H1 (cell line): Measurements from ENCODE around the gene CHST1. TPM values are rescaled to one million over a fixed set of nuclear protein-coding genes. Genes with fewer than 3 reads are reported as not detected.

Source experiments
- CTCF ChIA-PET: fragments of 300-600 bp; sonication (Branson Sonifier 250); formaldehyde crosslinking; loops from one replicate; lab custom pipeline; 2021; ENCODE audit not compliant: partially characterized antibody; lab: Charles Lee
- POLR2A ChIA-PET: fragments of 300-600 bp; sonication (Branson Sonifier 250); formaldehyde crosslinking; loops from one replicate; lab custom pipeline; 2021; ENCODE audit warnings: inconsistent platforms; ENCODE audit not compliant: partially characterized antibody; lab: Charles Lee
- DNase-seq, 2 experiments: peaks; one replicate each; pipeline versions ENCODE4 v3.0.0 to v3.0.0-alpha.2; 2010 to 2022; ENCODE audit warnings: low spot score in 2 of 2, low read depth in 1 of 2, mixed read lengths in 1 of 2
- FAIRE-seq: peaks from 2 replicates; lab custom pipeline; 2011; peaks lifted over from hg19 to GRCh38; lab: Jason Lieb, UNC
- H2AFZ ChIP-seq: 2 replicates; pipeline ENCODE4 v1.8.1; 2012; ENCODE audit warnings: low read length, inconsistent platforms
- H2AK5ac ChIP-seq: 2 replicates; pipeline ENCODE4 v1.6.1; 2013; ENCODE audit warnings: low read depth, low read length
- H2BK120ac ChIP-seq: replicated peaks from 2 replicates; pipeline ENCODE3; 2013; ENCODE audit warnings: low read depth, low read length, inconsistent platforms
- H2BK12ac ChIP-seq: 2 replicates; pipeline ENCODE4 v1.6.1; 2013; ENCODE audit warnings: low read depth, low read length
- H2BK15ac ChIP-seq: 2 replicates; pipeline ENCODE4 v1.6.1; 2013; ENCODE audit warnings: low read length
- H2BK20ac ChIP-seq: 2 replicates; pipeline ENCODE4 v1.6.1; 2013; ENCODE audit warnings: low read length
- H2BK5ac ChIP-seq: 2 replicates; pipeline ENCODE4 v1.6.1; 2013; ENCODE audit warnings: low read depth, low read length
- H3K14ac ChIP-seq: 2 replicates; pipeline ENCODE4 v1.6.1; 2013; ENCODE audit warnings: inconsistent platforms; ENCODE audit not compliant: insufficient read length
- H3K18ac ChIP-seq: 2 replicates; pipeline ENCODE4 v1.6.1; 2013; ENCODE audit warnings: low read length; ENCODE audit errors: extremely low read depth
- H3K23ac ChIP-seq: 2 replicates; pipeline ENCODE4 v1.6.1; 2013; ENCODE audit warnings: inconsistent platforms; ENCODE audit not compliant: insufficient read length
- H3K23me2 ChIP-seq: 2 replicates; pipeline ENCODE4 v1.6.1; 2013; ENCODE audit warnings: low read depth, low read length
- H3K27ac ChIP-seq: 2 replicates; pipeline ENCODE4 v1.6.1; 2011; ENCODE audit warnings: low read depth, low read length, inconsistent platforms
- H3K27me3 ChIP-seq, 4 experiments: replicated peaks in 1 of 4; 1 replicate in 1 of 4; 2 replicates in 3 of 4; pipeline versions ENCODE4 v1.6.1 to v1.8.1; 2011 to 2013; ENCODE audit warnings: low read length in 3 of 4, mild to moderate bottlenecking in 3 of 4, inconsistent platforms in 2 of 4, mixed read lengths in 2 of 4, moderate library complexity in 1 of 4; ENCODE audit not compliant: control insufficient read depth in 3 of 4, insufficient read depth in 3 of 4; ENCODE audit errors: extremely low read depth in 1 of 4
- H3K36me3 ChIP-seq, 4 experiments: 2 replicates each; pipeline versions ENCODE4 v1.6.1 to v1.8.1; 2011 to 2013; ENCODE audit warnings: mild to moderate bottlenecking in 4 of 4, low read length in 3 of 4, moderate library complexity in 2 of 4, control low read depth in 1 of 4, inconsistent platforms in 1 of 4; ENCODE audit not compliant: insufficient read depth in 4 of 4, control insufficient read depth in 2 of 4
- H3K4ac ChIP-seq: replicated peaks from 2 replicates; pipeline ENCODE3; 2013; ENCODE audit warnings: low read length, low read depth, mixed read lengths, inconsistent platforms; ENCODE audit not compliant: insufficient read length
- H3K4me1 ChIP-seq, 4 experiments: replicated peaks in 1 of 4; 1 replicate in 1 of 4; 2 replicates in 3 of 4; pipeline versions ENCODE4 v1.6.1 to v1.8.1; 2011 to 2013; ENCODE audit warnings: low read length in 3 of 4, inconsistent platforms in 2 of 4, mixed read lengths in 1 of 4; ENCODE audit not compliant: insufficient read depth in 4 of 4, control insufficient read depth in 3 of 4
- H3K4me2 ChIP-seq, 2 experiments: 2 replicates each; pipeline versions ENCODE4 v1.6.1 to v1.8.1; 2011 to 2013; ENCODE audit warnings: low read depth in 2 of 2, low read length in 2 of 2, control low read depth in 1 of 2, inconsistent platforms in 1 of 2, mild to moderate bottlenecking in 1 of 2; ENCODE audit not compliant: insufficient read depth in 1 of 2
- H3K4me3 ChIP-seq, 4 experiments: fragments of 200-600, 300-600 bp in 1 of 4; sonication (generic), shearing (Covaris generic), sonication (Bioruptor Twin) in 1 of 4; 2 replicates each; pipeline versions ENCODE4 v1.5.1 to v1.8.1; 2011 to 2016; ENCODE audit warnings: low read length in 4 of 4, low read depth in 3 of 4, control low read depth in 2 of 4, inconsistent platforms in 2 of 4, mild to moderate bottlenecking in 2 of 4, mixed read lengths in 1 of 4, moderate library complexity in 1 of 4; ENCODE audit not compliant: insufficient read depth in 2 of 4; ENCODE audit errors: extremely low read depth in 1 of 4
- H3K56ac ChIP-seq: replicated peaks from 2 replicates; pipeline ENCODE3; 2013; ENCODE audit warnings: low read depth, mild to moderate bottlenecking, mixed read lengths, low read length, inconsistent platforms; ENCODE audit not compliant: insufficient read length
- H3K79me1 ChIP-seq: 2 replicates; pipeline ENCODE4 v1.6.1; 2013; ENCODE audit warnings: low read depth, low read length, control low read depth
- H3K79me2 ChIP-seq, 2 experiments: 2 replicates each; pipeline versions ENCODE4 v1.6.1 to v1.8.1; 2012 to 2013; ENCODE audit warnings: low read length in 2 of 2, mild to moderate bottlenecking in 2 of 2, inconsistent platforms in 1 of 2; ENCODE audit not compliant: insufficient read depth in 2 of 2, control insufficient read depth in 1 of 2
- H3K9ac ChIP-seq, 4 experiments: replicated peaks in 1 of 4; 1 replicate in 1 of 4; 2 replicates in 3 of 4; pipeline versions ENCODE4 v1.6.1 to v1.8.1; 2011 to 2013; ENCODE audit warnings: low read depth in 3 of 4, low read length in 3 of 4, control low read depth in 2 of 4, mild to moderate bottlenecking in 2 of 4, moderate library complexity in 2 of 4, inconsistent platforms in 1 of 4; ENCODE audit errors: extremely low read depth in 1 of 4
- H3K9me3 ChIP-seq, 2 experiments: 2 replicates each; pipeline versions ENCODE4 v1.6.1 to v1.8.1; 2012 to 2013; ENCODE audit warnings: mild to moderate bottlenecking in 2 of 2, moderate library complexity in 2 of 2, control low read depth in 1 of 2, inconsistent platforms in 1 of 2, low read depth in 1 of 2, low read length in 1 of 2, mixed read lengths in 1 of 2; ENCODE audit not compliant: insufficient read depth in 2 of 2
- H4K20me1 ChIP-seq, 2 experiments: replicated peaks in 1 of 2; 2 replicates each; pipeline versions ENCODE3 to v1.8.1; 2011 to 2013; ENCODE audit warnings: inconsistent platforms in 2 of 2, low read length in 2 of 2, mild to moderate bottlenecking in 1 of 2; ENCODE audit not compliant: insufficient read depth in 2 of 2, control insufficient read depth in 1 of 2
- H4K5ac ChIP-seq: 2 replicates; pipeline ENCODE4 v1.6.1; 2013; ENCODE audit warnings: low read length, low read depth, mixed read lengths, inconsistent platforms; ENCODE audit not compliant: insufficient read length
- H4K8ac ChIP-seq: 2 replicates; pipeline ENCODE4 v1.8.0; 2013; ENCODE audit warnings: mild to moderate bottlenecking, moderate library complexity, low read length, inconsistent platforms; ENCODE audit not compliant: insufficient read depth; ENCODE audit errors: extremely low read depth
- H4K91ac ChIP-seq: replicated peaks from 2 replicates; pipeline ENCODE3; 2013; ENCODE audit warnings: low read length, mixed read lengths, inconsistent platforms; ENCODE audit not compliant: insufficient read length
- CTCF ChIP-seq, 3 experiments: IDR thresholded peaks; 1 replicate in 2 of 3; 2 replicates in 1 of 3; pipeline versions ENCODE4 v1.5.1 to v1.6.1; 2011; ENCODE audit warnings: low read length in 3 of 3, mild to moderate bottlenecking in 3 of 3, inconsistent platforms in 2 of 3, low read depth in 1 of 3, moderate library complexity in 1 of 3; ENCODE audit not compliant: insufficient read depth in 1 of 3; ENCODE audit errors: control extremely low read depth in 1 of 3
- EZH2 ChIP-seq: fragments of 200-600 bp; sonication (generic); IDR thresholded peaks from 2 replicates; pipeline ENCODE4 v1.7.1; 2012; ENCODE audit warnings: low read depth, mild to moderate bottlenecking, moderate library complexity, low read length, inconsistent platforms; ENCODE audit not compliant: severe bottlenecking
- GTF2F1 ChIP-seq: IDR thresholded peaks from 2 replicates; pipeline ENCODE4 v1.6.1; 2012; ENCODE audit warnings: low read depth, low read length, improper control_type of control experiment, borderline replicate concordance
- NRF1 ChIP-seq: IDR thresholded peaks from 2 replicates; pipeline ENCODE4 v1.6.1; 2011; ENCODE audit warnings: mild to moderate bottlenecking, low read depth, low read length, improper control_type of control experiment
- RAD21 ChIP-seq, 2 experiments: IDR thresholded peaks in 1 of 2; conservative IDR thresholded peaks in 1 of 2; 2 replicates each; pipeline ENCODE4 v1.6.1; 2011; ENCODE audit warnings: low read depth in 2 of 2, low read length in 2 of 2, improper control_type of control experiment in 1 of 2, inconsistent platforms in 1 of 2, mild to moderate bottlenecking in 1 of 2, moderate library complexity in 1 of 2
- SIRT6 ChIP-seq: IDR thresholded peaks from one replicate; pipeline ENCODE4 v1.7.1; 2012; ENCODE audit warnings: low read length, inconsistent platforms
- SUZ12 ChIP-seq: fragments of 200-600 bp; sonication (generic); IDR thresholded peaks from 2 replicates; pipeline ENCODE4 v1.6.1; 2012; ENCODE audit warnings: mild to moderate bottlenecking, inconsistent platforms, low read length, moderate library complexity, mixed read lengths
- TCF12 ChIP-seq: IDR thresholded peaks from 2 replicates; pipeline ENCODE4 v1.6.1; 2011; ENCODE audit warnings: low read depth, mild to moderate bottlenecking, low read length
- WGBS, 2 experiments: shearing (Covaris generic) in 1 of 2; methylation state at CpG; one replicate each; pipeline versions ENCODE4 v1.1.6 to v1.1.7; 2013 to 2015; ENCODE audit warnings: low lambda C conversion rate in 2 of 2, mixed read lengths in 2 of 2, inconsistent platforms in 1 of 2, low coverage in 1 of 2, missing lambda C conversion rate in 1 of 2; ENCODE audit not compliant: insufficient replicate concordance in 2 of 2, insufficient coverage in 1 of 2, insufficient read length in 1 of 2; ENCODE audit errors: extremely low coverage in 1 of 2, missing lambda C conversion rate in 1 of 2; 5-methylcytosine and 5-hydroxymethylcytosine counted together
- polyA plus RNA-seq, 7 experiments: library from polyadenylated mRNA; depleted of rRNA in 3 of 7; stranded (reverse) in 5 of 7; unstranded in 2 of 7; fragments of >200 nt in 5 of 7; fragments of 200-250 nt in 2 of 7; gene quantifications; 1 replicate in 5 of 7; 2 replicates in 1 of 7; 4 replicates in 1 of 7; pipeline versions ENCODE4 v1.2.1 to v1.2.3, GENCODE V29; 2011 to 2013; ENCODE audit warnings: missing spikeins in 2 of 7, mixed read lengths in 2 of 7
- total RNA-seq: library from RNA; stranded (reverse); fragmentation: NEBNext Ultra II Directional; extraction: Animal tissue kit (Norgen Biotek cat#: 25700); gene quantifications from 2 replicates; pipeline ENCODE4 v1.2.1, GENCODE V29; 2021

The CHST1 gene
- total and polyA plus RNA-seq, 2 of the 8 experiments (the other 6 are each of a cell fraction or from before 2014, with no cell fraction given) = 1.6 to 3.8 TPM

- no peak for FAIRE-seq
- H3K14ac ChIP-seq = no peak overlapping the region
Observed at GRCh38 chr11:45671246-45672171, 6.1 kb upstream of the CHST1 start.

More at GRCh38 chr11:45671246-45672171, 6.1 kb upstream of the CHST1 start:
- Histone ChIP-seq H3K9ac (no peak overlapping the region), H2BK120ac (no peak overlapping the region), H3K23ac (no peak overlapping the region), H3K27me3 (peaks cover 0 to 10% (median 5%) of the 10 kb centered on the region in 4 experiments; a peak in 6 of 7 replicates), H2AK5ac (no peak overlapping the region; the same call in 1 of the 2 replicates), H3K79me1 (no peaks in the 10 kb centered on the region), H3K4me1 (no peaks in the 10 kb centered on the region), H4K20me1 (peaks cover 0 to 2% of the 10 kb centered on the region in 2 experiments), H2AFZ (no peak overlapping the region), H3K9me3 (no peaks in the 10 kb centered on the region), H3K36me3 (no peaks in the 10 kb centered on the region), H3K23me2 (no peaks in the 10 kb centered on the region), H2BK20ac (no peak overlapping the region), H2BK12ac (no peak overlapping the region; the same call in 1 of the 2 replicates), H2BK15ac (no peak overlapping the region), H3K27ac (no peak overlapping the region), H3K56ac (no peak overlapping the region), H3K79me2 (no peaks in the 10 kb centered on the region), H4K8ac (peak overlapping the region; percentile 15; the same call in 1 of the 2 replicates), H4K5ac (no peak overlapping the region), H3K4ac (no peak overlapping the region), H2BK5ac (no peak overlapping the region), H3K18ac (no peak overlapping the region), H3K4me3 (no peak overlapping the region), H3K4me2 (no peak overlapping the region), H4K91ac (no peak overlapping the region)
- ChIA-PET POLR2A (interaction anchor here (0.9 kb wide), 1 partner anchor 14 kb away, joined by 3 read pairs; no protein-coding TSS in a partner anchor), CTCF (interaction anchor here (0.5 to 5.8 kb wide), 4 partner anchors 14 to 343 kb away, joined by 3 to 48 read pairs (median 4); no protein-coding TSS in a partner anchor)
- TF ChIP-seq RAD21 (IDR thresholded peaks at IDR 0.05 in 1 of 2, conservative IDR thresholded peaks at IDR 0.05 in 1 of 2; ENCODE audit: low read depth in 2 of 2, low read length in 2 of 2) (peak; percentile 48 to 60), CTCF (IDR thresholded peaks at IDR 0.05; ENCODE audit: control extremely low read depth in 1 of 3, insufficient read depth in 1 of 3, low read depth in 1 of 3, low read length in 3 of 3) (peak; percentile 28 to 42 (median 35); a peak in 3 of 4 replicates), GTF2F1 (no peak), TCF12 (no peak), EZH2 (no peak), NRF1 (no peak), SUZ12 (no peak), SIRT6 (no peak)
- 84% methylated on average over 12 of the region's 12 CpGs; no CpG with 5 or more reads in 1 of the 2 experiments for whole genome bisulfite sequencing, 2 experiments
- no peak for DNase-seq
